Measurements from ENCODE around the gene LCA5.
A peak's percentile ranks its signal among the peaks of the same experiment; 100 is the strongest.
"Not testable (repeated sequence)": the region's sequence is repeated elsewhere in the genome, so short reads cannot be mapped to it uniquely, and the experiment has no call there.

The LCA5 gene

GRCh38 chr6:79536954-79537747 is at the start of gene LCA5:
Gene LCA5 (minus strand): TSS chr6:79537430. CDS start chr6:79518894, 18,536 bp downstream.
- DNase-seq (ENCODE audit: low read depth in 2 of 3, low spot score in 1 of 3): peak; percentile 66 to 72 (median 70)

- no peak for DNase-seq (ENCODE audit: low read depth in 2 of 3, low spot score in 1 of 3)
These were observed 49.3 kb upstream of the LCA5 start for GRCh38 chr6:79586548-79586947.

GRCh38 chr6:79584332-79584731 is 47.1 kb upstream of the LCA5 start:
- DNase-seq (ENCODE audit: low read depth in 2 of 3, low spot score in 1 of 3): no peak

- not testable (repeated sequence) for DNase-seq (ENCODE audit: low read depth in 2 of 3, low spot score in 1 of 3)
These were observed 40.7 kb upstream of the LCA5 start for GRCh38 chr6:79577926-79578325.

GRCh38 chr6:79574630-79575225 is 37.5 kb upstream of the LCA5 start:
- no peak for DNase-seq (ENCODE audit: low read depth in 2 of 3, low spot score in 1 of 3)

- DNase-seq (ENCODE audit: low read depth in 2 of 3, low spot score in 1 of 3): no peak
These were observed 36.9 kb upstream of the LCA5 start for GRCh38 chr6:79574174-79574573.

- DNase-seq (ENCODE audit: low read depth in 2 of 3, low spot score in 1 of 3): no peak
These were observed 33.8 kb upstream of the LCA5 start for GRCh38 chr6:79571030-79571367.

- DNase-seq (ENCODE audit: low read depth in 2 of 3, low spot score in 1 of 3): peak in 1 of 3 donors; percentile 1
These were observed 33.1 kb upstream of the LCA5 start for GRCh38 chr6:79570129-79571029.

- no peak for DNase-seq (ENCODE audit: low read depth in 2 of 3, low spot score in 1 of 3)
These were observed 31.8 kb upstream of the LCA5 start for GRCh38 chr6:79568996-79569395.

- no peak for DNase-seq (ENCODE audit: low read depth in 2 of 3, low spot score in 1 of 3)
These were observed 27.4 kb upstream of the LCA5 start for GRCh38 chr6:79564636-79565035.

- DNase-seq (ENCODE audit: low read depth in 2 of 3, low spot score in 1 of 3): no peak
These were observed 22.5 kb upstream of the LCA5 start for GRCh38 chr6:79559706-79560105.

GRCh38 chr6:79557673-79558467 is 20.6 kb upstream of the LCA5 start:
- no peak for DNase-seq (ENCODE audit: low read depth in 2 of 3, low spot score in 1 of 3)

- DNase-seq (ENCODE audit: low read depth in 2 of 3, low spot score in 1 of 3): no peak
These were observed 17.1 kb upstream of the LCA5 start for GRCh38 chr6:79554305-79554704.

- no peak for DNase-seq (ENCODE audit: low read depth in 2 of 3, low spot score in 1 of 3)
These were observed 14.2 kb upstream of the LCA5 start for GRCh38 chr6:79551401-79551800.

GRCh38 chr6:79548304-79548703 is 11.1 kb upstream of the LCA5 start:
- no peak for DNase-seq (ENCODE audit: low read depth in 2 of 3, low spot score in 1 of 3)

- DNase-seq (ENCODE audit: low read depth in 2 of 3, low spot score in 1 of 3): no peak
These were observed 9.0 kb upstream of the LCA5 start for GRCh38 chr6:79546186-79546585.

GRCh38 chr6:79544939-79545450 is 7.8 kb upstream of the LCA5 start:
- DNase-seq (ENCODE audit: low read depth in 2 of 3, low spot score in 1 of 3): no peak

GRCh38 chr6:79544299-79544927 is 7.2 kb upstream of the LCA5 start:
- DNase-seq (ENCODE audit: low read depth in 2 of 3, low spot score in 1 of 3): no peak

GRCh38 chr6:79543886-79544285 is 6.7 kb upstream of the LCA5 start:
- DNase-seq (ENCODE audit: low read depth in 2 of 3, low spot score in 1 of 3): no peak

- DNase-seq (ENCODE audit: low read depth in 2 of 3, low spot score in 1 of 3): no peak
These were observed 6.2 kb upstream of the LCA5 start for GRCh38 chr6:79543411-79543810.
